ENCODE results near the gene SH3RF1.
A peak's percentile ranks its signal among the peaks of the same experiment; 100 is the strongest.
"Not testable (repeated sequence)": the region's sequence is repeated elsewhere in the genome, so short reads cannot be mapped to it uniquely, and the experiment has no call there.

SH3RF1 gene

DNA sequence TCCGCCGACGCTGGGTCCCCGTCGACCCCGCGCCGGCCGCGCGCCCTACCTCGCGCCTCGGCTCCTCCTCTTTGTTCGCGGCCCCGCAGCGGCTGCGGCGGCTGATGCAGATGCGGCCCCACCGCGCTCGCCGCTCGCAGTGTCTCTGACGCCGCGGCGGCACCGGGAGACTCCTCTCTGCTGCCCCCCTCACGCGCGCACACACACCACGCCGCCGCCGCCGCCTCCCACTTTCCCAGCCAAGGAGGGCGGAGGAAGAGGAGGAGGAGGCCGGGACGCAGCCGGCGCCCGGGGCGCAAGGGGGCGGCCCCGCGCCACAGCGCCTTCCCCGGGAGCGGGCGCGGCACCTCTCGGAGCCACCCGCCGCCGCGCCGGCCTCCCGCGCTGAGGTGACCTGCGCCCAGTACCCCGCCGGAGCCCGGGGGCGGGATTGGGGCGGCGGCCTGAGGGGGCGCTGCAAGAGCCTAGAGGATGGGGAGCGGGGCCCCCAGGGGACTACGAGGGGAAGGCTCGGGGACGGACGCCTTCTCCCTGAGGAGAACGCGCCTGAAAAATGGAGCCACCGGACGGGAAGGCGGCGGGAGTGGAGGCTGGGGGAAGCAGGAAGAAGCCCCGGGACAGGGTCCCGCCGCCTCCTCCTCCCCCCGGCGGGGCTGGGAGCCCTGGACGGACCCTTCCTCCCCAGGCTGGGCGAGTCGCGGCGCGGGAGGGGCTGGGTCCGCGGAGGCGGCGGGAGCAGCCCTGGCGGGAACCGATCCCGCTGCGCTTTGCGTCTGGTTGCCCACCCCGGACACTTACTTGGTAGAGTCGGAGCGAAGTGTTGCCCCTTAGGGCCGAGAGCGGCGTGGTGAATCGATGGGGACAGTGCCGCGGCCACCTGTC is at the start of gene SH3RF1:
SH3RF1 (minus strand) TSS at position 147 of the 882 bp plus-strand sequence. CDS start 1,744 bp downstream, outside the sequence.
- H3K27ac ChIP-seq: peak within 1 kb of the TSS; percentile 72 to 95 (median 87)
- peak within 1 kb of the TSS; percentile 48 to 87 (median 80) for H3K4me3 ChIP-seq

DNA sequence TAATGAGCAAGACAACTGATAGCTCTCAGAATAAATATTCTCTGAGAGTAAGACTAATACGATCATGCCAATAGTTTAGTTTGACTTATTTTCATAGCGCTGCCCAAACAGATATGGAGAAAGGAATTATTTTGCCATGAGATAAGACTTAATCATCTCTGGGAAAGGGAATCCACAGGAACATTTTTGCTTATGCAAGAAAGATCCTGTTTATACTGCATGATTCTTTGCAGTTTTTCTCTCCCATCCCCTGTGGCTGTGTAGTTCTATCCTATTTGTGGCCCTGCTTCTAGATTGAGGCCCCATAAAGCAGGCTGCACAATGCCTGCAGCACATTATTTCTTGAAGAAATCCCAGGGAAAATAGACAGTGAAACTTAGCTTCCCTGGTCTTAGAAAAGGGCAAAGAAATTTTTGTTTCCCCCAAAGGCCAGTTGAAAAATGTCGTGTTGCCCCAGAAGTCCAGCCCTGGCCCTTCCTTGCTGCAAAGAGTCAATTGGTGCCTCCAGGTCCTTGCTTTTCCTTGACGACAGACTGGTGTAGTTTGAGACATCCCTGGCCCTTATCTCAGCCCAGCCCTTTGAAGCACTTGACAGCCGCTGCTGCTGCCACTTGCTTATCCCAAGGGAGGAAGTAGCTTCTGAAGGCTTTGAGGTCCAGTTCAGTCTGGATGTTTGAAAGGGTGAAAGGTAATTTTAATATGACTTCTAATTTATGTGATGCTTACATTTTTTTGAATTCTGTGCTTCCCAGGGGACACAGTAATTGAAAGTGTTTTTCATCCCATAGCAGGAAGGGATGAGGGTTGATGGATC is 45.0 kb upstream of the SH3RF1 start:
- Histone ChIP-seq H3K4me3 (no peak overlapping the region), H3K27ac (peak overlapping the region in 4 of 21 experiments; percentile 11 to 60 (median 18))

DNA sequence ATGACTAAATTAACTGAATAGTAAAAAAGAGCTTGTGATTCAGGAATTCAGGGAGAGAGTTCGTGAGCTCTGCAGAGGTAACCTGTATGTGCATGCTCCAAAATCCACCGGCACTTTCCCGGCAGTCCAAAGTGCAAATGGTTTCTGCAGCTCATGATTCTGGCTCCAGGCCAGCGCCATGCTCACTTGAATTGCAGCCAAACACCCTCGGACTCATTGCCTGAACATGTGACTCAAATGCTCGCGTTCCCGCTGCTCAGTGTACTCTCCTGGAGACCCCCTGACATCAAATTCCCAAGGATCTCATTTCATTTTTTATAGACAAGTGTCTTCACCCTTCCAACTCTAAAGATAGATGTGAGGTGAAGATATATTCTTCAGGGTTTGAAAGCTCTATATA is 44.1 kb upstream of the SH3RF1 start:
- Histone ChIP-seq H3K4me3 (no peak overlapping the region), H3K27ac (peak overlapping the region in 2 of 21 experiments; percentile 39 to 60)

DNA sequence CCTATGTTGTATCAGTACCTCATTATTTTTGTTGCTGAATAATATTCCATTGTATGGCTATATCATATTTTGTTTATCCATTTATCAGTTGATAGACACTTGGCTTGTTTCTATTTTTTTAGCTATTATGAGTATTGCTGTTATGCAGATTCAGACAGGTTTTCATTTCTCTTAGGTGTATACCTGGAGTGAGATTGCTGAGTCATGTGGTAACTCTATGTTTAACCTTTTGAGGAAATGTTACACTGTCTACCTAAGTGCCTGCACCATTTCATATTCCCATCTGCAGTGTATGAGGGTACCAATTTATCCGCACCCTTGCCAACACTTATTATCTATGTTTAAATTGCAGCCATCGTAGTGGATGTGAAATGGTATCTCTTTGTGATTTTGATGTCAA is 43.0 kb upstream of the SH3RF1 start:
- no peak overlapping the region for H3K27ac ChIP-seq
- no peak overlapping the region for H3K4me3 ChIP-seq

DNA sequence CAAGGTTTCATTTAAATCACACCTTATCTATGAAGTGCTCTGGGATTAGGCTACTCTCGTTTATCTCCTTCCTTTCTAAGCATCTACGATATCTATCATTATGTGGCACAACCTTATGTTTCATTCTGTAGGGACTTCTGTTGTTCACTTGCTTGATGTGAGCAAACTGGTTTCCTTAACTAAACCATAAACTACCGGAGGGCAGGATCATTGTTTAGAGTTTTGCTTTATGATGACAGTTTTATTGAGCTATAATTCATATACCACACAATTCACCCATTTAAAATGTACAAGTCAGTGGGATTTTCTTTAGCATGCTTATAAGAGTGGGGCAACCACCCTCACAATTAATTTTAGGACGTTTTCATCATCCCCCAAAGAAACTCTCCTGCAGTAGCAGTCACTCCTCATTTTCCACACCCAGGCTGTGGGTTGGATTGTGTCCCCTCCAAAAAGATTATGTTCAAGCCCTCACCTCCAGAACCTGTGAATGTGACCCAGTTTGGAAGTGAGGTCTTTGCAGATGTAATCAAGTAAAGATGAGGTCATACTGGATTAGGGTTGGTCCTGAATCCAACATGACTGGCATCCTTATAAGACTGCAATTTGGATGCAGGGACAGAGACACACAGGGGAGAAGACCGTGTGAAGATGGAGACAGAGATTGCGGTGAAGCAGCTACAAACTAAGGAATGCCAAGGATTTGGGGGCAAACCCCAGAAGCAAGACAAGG is 42.1 kb upstream of the SH3RF1 start:
- H3K27ac ChIP-seq: no peak overlapping the region
- no peak overlapping the region for H3K4me3 ChIP-seq

DNA sequence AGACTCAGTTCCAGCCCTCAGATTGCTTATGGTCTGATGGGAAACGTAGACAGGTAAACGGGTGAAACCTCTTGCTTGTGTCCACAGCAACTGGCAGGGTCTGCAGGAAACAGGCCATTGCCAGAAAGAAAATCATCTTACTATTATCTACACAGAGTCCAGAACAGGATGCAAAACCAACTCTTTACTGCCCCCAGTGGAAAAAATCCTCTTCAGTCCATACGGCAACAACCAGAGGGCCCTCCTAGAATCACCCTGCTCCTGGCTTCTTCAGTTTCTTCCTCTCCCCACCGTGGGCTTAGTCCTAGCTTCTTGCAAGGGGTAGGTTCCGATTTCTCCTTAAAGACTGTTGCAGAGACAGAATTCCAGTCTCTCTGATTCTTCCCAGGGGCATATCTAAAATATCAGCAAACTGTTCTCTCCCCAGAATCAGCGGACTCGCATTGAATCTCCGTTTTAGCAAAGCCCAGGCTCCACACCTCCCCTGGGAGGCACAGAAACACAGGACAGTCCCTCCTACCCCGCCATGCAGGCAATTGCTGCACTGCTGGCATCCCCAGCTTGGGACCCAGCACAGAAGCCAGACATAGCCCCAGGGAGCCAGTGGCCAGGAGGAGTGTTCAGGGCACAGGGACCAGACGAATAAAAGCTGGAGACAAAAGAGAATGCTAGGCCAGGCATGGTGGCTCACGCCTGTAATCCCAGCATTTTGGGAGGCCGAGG is 41.0 kb upstream of the SH3RF1 start:
- H3K4me3 ChIP-seq: no peak overlapping the region
- H3K27ac ChIP-seq: no peak overlapping the region

DNA sequence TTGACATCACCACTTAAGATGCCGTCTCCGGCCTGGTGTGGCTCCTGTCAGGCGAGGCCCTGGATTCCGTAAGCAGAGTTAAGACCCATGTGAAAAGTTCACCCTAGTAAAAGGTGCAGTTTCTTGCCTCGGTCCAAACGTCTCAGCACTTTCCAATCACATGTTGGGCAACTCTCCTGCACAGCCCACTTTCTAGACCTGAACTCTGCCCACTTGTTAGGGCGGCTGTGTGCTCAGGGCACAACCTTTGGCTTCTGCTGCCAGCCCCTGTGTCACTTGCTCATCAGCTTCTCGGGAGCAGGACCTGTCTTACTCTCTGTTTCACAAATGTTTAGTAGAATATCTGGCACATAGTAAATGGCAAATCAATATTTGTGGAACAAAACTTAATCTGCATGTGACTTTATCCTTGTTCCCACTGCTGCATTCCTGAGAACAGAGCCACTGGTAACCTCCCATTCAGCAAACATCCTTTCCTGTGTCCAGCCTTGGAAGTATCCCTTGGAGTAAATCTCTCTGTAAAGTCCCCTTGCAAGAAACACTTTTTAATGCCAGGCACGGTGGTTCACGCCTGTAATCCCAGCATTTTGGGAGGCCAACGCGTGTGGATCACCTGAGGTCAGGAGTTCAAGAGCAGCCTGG is 38.7 kb upstream of the SH3RF1 start:
- H3K27ac ChIP-seq: no peak overlapping the region
- H3K4me3 ChIP-seq: no peak overlapping the region

DNA sequence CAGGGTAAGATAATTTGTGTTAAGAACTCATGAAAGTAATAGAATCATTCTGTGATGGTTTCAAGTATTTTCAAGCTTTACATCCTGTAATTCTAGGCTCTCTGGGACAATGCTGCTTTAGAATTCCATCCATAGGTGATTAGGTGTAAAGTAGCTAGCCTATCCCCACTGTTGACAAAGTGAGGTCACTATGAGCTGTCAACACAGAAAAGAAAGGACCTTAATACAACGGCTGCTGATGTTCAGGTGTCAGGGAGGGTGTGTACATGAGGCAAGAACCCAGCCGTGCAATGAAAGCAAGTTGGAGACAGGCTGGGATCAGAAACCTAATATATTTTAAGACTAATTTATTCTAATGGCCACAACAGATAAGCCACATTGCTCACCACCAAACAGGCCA is 36.8 kb upstream of the SH3RF1 start:
- Histone ChIP-seq H3K4me3 (no peak overlapping the region), H3K27ac (no peak overlapping the region)

DNA sequence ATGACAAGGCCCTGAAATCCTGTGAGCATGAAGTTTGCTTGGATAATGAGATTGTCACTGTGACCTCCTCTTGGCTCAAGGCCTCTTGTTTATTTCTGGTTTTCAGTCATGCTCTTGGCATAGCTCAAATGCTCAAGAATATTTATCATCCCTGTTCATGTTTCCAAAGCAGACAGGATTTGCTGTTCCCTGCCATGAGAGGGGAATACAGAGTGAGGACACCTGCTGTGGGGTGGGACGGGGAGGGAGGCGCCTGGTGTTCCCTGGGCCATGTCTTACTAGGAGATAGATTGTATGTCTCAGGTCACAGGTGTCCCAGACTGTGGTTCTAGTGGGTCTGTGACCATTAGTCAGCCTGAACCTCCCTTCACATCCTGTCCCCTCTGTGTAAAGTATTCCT is 34.9 kb upstream of the SH3RF1 start:
- H3K4me3 ChIP-seq: no peak overlapping the region
- peak overlapping the region in 1 of 21 experiments; percentile 16 for H3K27ac ChIP-seq

DNA sequence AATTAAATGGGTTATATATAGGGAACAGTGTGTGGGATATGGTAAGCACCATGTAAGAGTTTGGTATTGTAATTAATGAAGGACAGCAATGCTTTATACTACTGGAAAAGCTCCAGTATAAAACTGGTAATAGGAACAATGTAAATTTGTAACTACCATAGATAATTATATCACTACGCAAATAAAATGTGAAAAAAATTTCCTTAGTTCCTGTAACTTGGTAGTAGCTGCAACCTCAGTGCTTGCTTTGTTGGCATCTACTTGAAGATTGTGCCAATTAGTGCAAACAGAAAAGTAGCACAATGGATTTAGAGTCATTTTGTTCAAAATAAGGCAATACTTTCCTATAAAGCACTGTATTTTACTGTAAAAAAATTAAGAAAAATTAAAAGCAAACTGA is 34.4 kb upstream of the SH3RF1 start:
- H3K4me3 ChIP-seq: no peak overlapping the region
- H3K27ac ChIP-seq: peak overlapping the region in 1 of 21 experiments; percentile 16

DNA sequence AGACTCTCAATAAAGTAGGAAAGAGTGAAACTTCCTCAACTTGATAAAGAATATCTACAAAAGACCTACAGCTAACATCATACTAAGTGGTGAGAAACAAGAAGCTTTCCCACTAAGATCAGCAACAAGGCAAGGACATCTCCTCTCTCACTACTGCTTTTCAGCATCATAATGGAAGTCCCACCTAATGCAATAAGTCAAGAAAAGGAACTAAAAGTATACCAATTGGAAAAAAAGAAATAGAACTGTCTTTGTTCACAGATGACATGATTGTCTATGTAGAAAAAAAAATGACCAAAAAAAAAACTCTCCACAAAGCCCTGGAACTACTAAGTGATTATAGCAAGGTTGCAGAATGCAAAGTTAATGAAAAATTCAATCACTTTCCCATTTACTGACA is 25.1 kb upstream of the SH3RF1 start:
- no peak overlapping the region for H3K27ac ChIP-seq
- H3K4me3 ChIP-seq: no peak overlapping the region

DNA sequence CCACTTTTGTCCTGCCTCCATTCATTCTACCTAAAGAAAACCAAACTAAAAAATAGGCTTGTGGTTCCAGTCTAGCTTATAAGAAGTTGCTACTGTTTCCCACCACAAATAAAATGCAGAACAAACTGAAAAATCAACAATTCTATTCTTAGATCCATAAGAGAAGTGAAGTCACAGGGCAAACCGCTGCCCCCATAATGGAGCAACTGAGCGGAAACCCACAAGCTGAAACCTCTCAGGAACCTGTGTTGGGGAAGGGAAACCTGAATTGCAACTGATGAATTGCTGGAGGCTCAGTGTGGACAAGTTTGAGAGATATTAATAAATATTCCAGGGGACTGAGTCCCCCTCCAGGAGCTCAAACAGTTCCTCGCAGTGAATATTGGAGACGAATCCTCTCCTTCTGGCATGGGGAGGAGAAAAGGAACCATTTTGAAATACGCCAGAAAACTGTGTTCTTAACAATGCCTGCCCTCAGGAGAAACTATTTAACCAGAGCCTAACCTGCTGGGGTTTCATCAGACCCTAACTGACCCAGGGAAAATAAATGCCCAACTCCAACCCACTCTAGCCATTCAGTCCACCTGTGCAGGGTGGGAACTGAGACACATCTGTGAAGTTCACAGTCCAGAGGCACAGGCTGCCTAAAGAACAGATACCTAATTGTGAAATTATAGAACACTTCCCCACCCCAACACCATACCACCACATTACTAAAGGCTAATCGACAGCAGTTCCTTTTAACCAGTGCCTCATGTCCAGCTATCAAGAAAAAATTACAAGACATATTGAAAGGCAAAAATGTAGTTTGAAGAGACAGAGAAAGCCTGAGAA is 22.8 kb upstream of the SH3RF1 start:
- Histone ChIP-seq H3K4me3 (no peak overlapping the region), H3K27ac (no peak overlapping the region)

DNA sequence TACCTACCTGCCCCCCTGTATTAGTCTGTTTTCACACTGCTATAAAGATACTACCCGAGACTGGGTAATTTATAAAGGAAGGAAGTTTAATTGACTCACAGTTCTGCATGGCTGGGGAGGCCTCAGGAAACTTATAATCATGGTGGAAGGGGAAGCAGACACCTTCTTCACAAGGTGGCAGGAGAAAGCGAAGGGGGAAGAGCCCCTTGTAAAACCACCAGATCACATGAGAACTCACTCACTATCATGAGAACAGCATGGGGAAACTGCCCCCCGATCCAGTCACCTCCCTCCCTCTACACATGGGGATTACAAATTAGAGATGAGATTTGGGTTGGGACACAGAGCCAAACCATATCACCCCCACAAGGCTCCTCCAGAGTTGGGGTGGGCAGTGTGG is 17.2 kb upstream of the SH3RF1 start:
- not testable (repeated sequence) for H3K27ac ChIP-seq

DNA sequence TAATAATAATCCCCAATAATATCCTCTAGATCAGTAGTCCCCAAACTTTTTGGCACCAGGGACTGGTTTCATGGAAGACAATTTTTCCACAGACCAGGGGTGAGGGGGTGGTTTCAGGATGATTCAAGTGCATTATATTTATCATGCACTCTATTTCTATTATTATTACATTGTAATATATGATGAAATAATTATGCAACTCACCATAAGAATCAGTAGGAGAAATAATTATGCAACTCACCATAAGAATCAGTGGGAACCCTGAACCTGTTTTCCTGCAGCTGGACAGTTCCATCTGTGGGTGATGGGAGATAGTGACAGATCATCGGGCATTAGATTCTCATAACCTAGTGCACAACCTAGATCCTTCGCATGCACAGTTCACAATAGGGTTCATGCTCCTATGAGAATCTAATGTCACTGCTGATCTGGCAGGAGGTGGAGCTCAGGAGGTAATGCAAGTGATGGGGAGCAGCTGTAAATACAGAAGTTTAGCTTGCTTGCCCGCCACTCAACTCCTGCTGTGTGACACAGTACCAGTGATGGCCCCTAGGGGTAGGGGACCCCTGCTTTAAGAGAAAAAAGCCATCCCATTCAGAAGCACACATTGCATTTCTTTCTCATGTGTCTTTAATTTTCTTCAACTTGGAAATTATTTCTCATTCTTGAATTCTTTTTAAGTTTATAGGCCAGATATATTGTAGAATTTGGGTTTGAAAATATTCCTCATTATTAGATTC is 16.0 kb upstream of the SH3RF1 start:
- Histone ChIP-seq H3K27ac (no peak overlapping the region), H3K4me3 (no peak overlapping the region)

More for the DNA sequence above, 17.2 kb upstream of the SH3RF1 start:
- H3K4me3 ChIP-seq: not testable (repeated sequence)

DNA sequence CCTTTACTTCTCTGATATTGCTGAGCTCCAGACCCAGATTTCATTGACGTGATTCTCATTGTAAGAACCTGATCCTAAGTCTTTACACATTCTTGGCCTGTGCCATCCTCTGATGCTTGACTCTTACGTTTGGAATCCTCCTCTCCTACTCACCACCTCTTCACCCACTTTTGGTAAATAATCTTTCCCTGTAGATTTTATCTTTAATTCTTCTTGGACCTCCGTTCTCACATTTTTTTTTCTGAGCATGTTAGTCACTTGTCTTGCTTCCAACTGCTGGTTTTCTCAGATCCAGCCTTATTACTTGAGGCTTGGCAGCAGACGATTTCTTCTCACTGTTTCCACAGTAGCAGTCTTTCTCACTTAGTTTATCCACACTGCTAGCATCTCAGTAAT is 12.4 kb upstream of the SH3RF1 start:
- Histone ChIP-seq H3K4me3 (no peak overlapping the region), H3K27ac (no peak overlapping the region)

DNA sequence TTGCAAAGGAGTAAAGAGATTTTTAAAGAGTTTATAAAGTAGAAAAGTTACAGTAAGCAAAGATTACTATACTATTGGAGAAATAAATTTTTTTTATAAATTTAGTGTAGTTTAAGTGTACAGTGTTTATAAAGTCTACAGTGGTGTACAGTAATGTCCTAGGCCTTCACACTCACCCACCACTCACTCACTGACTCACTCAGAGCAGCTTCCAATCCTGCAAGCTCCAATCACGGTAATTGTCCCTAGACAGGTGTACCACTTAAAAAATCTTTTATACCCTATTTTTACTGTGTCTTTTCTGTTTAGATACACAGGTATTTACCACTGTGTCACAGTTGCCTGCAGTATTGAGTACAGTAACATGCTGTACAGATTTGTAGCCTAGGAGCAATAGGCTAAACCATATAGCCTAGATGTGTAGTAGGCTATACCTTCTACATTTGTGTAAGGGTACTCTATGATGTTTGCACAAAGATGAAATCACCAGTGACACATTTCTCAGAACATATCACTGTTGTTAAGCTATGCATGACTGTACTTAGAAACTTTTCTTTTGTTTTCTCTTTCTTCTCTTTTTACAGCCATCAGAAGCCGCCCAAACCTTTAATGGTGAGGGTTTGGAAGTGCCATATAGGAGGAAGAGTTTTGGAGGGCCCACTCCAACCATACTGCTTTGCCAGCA is 11.8 kb upstream of the SH3RF1 start:
- H3K27ac ChIP-seq: no peak overlapping the region
- H3K4me3 ChIP-seq: no peak overlapping the region

DNA sequence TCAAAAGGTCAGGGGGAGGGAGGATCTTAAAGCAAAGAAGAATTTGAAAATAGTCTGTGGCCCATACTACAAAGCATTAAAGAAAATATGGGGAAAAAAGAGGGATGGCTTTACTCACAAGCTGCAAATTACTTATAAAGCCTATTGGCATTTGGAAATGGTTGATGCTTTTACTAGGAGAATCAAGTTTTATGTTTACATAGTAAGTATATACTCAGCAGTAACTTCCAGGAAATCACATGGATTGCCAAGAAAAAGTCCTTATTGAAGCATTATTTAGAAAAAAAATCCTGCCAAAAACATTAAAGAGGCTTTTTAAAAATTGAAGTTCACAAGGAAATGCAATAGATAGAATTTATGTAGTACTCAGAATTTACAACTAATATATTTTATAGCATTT is 8.4 kb upstream of the SH3RF1 start:
- H3K27ac ChIP-seq: no peak overlapping the region
- no peak overlapping the region for H3K4me3 ChIP-seq
